ENCODE measurements around the gene SPEF1. TPM values are rescaled to one million over a fixed set of nuclear protein-coding genes. Genes with fewer than 3 reads are reported as not detected.

Gene SPEF1
- total RNA-seq, 1 donor: under 0.01 TPM

- DNase-seq (ENCODE audit: low read depth): no peak
- H3K4me3 ChIP-seq (ENCODE audit: low read depth, low read length): no peak overlapping the region
Observed at GRCh38 chr20:3747471-3747870, 33.8 kb downstream of the SPEF1 start.

DNA sequence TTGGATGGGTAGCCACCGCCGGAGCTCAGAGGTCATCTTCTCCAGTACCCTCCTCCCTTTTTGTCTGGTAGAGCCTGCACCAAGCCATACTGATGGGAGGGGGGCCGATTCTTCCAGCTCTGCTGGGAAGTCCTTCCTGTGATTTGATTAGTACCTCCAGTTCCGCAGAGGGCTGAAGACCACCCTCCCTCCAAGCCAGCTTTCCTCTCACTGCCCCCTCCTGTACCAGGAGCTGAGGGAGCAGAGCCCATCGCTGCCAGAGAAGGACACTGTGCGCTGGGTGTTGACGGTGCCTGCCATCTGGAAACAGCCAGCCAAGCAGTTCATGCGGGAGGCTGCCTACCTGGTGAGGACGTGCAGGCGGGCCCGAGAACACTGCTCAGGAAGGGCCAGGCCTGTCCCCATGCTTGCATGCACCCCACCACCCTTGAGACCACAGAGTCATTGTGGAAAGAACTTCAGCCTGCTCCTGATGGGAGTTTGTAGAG is 35.5 kb downstream of the SPEF1 start:
- TF ChIP-seq, protein P1, sequence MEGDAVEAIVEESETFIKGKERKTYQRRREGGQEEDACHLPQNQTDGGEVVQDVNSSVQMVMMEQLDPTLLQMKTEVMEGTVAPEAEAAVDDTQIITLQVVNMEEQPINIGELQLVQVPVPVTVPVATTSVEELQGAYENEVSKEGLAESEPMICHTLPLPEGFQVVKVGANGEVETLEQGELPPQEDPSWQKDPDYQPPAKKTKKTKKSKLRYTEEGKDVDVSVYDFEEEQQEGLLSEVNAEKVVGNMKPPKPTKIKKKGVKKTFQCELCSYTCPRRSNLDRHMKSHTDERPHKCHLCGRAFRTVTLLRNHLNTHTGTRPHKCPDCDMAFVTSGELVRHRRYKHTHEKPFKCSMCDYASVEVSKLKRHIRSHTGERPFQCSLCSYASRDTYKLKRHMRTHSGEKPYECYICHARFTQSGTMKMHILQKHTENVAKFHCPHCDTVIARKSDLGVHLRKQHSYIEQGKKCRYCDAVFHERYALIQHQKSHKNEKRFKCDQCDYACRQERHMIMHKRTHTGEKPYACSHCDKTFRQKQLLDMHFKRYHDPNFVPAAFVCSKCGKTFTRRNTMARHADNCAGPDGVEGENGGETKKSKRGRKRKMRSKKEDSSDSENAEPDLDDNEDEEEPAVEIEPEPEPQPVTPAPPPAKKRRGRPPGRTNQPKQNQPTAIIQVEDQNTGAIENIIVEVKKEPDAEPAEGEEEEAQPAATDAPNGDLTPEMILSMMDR (IDR thresholded peaks at IDR 0.05; ENCODE audit: insufficient read depth, low read depth, low read length): no peak
- no peak overlapping the region for H3K4me3 ChIP-seq (ENCODE audit: low read depth, low read length)
- no peak for DNase-seq (ENCODE audit: low read depth)

More at GRCh38 chr20:3747471-3747870, 33.8 kb downstream of the SPEF1 start:
- TF ChIP-seq, protein P1 (IDR thresholded peaks at IDR 0.05; ENCODE audit: insufficient read depth, low read depth, low read length): no peak

DNA sequence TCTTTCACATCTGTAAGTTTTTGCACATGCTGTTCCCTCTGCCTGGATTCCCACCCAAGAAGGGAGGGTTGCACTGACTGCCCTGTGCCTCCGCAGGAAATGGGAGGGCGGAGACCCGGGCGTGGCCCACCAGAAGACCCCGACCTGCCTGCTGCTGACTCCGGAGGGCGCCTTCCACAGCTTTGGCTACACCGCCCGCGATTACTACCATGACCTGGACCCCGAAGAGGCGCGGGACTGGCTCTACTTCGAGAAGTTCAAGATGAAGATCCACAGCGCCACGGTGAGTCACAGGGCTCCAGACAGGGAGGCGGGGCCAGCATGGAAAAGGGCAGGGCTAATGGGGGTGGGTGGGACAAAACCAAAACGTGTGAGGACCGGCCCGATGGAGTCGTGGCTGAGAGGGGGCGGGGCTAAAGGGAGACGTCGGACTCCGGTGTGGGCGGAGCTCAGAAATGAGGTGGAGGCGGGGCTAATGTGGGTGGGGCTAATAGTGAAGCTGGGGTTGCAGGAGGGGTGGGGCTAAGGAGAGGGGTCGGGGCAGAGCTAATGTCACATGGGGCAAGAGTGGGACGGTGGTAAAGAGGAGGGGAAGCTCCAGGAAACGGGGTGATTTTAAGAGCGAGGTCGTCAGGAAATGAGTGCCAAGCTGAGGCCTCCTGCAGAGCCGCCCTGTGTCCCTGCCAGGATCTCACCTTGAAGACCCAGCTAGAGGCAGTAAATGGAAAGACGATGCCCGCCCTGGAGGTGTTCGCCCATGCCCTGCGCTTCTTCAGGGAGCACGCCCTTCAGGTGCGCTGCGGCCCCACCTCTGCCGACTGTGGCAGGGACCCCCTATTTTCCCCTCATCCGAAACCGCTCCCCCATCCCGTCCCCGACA is 36.2 kb downstream of the SPEF1 start:
- TF ChIP-seq, protein P1 (IDR thresholded peaks at IDR 0.05; ENCODE audit: insufficient read depth, low read depth, low read length): no peak
- no peak overlapping the region for H3K4me3 ChIP-seq (ENCODE audit: low read depth, low read length)
- DNase-seq (ENCODE audit: low read depth): peak; percentile 16

DNA sequence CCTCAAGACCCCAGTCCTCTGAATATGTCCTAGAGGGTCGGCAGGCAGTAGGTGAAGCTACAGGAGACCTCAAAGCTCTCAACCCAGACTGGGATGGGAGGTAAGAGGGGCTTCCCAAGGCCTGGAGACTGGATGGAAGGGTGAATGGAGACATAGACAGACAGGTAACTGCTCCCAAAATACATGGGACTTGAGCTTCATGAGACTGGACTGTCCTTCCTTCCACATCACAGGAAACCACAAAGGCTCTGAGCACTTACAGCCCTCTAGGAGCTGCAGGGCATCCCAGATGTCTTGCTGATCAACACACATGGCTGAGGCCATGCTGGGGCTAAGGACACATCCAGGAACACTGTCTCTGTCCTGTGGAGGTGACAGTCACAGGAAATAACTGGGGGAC is 37.2 kb downstream of the SPEF1 start:
- TF ChIP-seq, protein P1 (IDR thresholded peaks at IDR 0.05; ENCODE audit: insufficient read depth, low read depth, low read length): no peak
- no peak overlapping the region for H3K4me3 ChIP-seq (ENCODE audit: low read depth, low read length)
- DNase-seq (ENCODE audit: low read depth): no peak

DNA sequence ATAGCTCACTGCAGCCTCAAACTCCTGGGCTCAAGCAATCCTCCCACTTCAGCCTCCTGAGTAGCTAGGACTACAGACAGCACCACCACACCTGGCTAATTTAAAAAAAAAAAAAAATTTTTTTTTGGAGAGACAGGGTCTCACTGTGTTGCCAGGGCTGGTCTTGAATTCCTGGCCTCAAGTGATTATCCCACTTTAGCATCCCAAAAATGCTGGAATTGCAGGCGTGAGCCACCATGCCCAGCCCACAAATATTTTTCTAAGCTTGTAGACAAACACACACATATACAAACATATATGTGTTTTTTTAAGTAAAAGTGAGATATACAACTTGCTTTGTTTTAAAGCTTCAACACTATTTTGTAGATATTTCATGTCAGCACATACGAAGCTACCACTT is 38.0 kb downstream of the SPEF1 start:
- no peak overlapping the region for H3K4me3 ChIP-seq (ENCODE audit: low read depth, low read length)
- TF ChIP-seq, protein P1 (IDR thresholded peaks at IDR 0.05; ENCODE audit: insufficient read depth, low read depth, low read length): no peak
- no peak for DNase-seq (ENCODE audit: low read depth)

DNA sequence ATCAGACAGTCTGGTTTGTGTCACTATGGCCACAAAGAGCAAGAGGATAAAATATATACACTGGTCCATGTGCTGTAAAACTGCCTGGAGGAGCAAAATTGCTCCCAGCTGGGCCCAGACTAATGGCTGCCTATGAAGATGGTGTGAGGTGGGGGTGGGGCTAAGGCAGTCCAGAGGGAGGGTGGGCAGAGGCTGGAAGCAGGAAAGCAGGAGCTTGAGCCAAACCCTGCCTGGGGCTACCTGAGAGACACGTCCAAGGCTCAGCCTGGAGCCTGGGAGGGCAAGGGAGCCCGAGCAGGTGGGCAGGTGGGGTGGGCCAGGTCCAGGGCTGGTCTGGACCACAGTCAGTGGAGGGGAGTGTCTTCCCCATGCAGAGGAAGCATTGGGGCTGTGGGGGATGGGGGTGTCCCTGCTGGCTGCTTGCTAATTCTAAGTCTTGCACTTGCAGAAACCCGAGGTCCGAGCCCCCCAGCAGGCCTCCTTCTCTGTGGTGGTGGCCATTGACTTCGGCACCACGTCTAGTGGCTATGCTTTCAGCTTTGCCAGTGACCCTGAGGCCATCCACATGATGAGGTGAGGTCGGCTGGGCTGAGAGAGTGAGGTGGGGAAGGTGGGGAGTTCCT is 39.3 kb downstream of the SPEF1 start:
- DNase-seq (ENCODE audit: low read depth): no peak

More for the DNA sequence above, 39.3 kb downstream of the SPEF1 start:
- H3K4me3 ChIP-seq (ENCODE audit: low read depth, low read length): no peak overlapping the region
- TF ChIP-seq, protein P1 (IDR thresholded peaks at IDR 0.05; ENCODE audit: insufficient read depth, low read depth, low read length): no peak

Measured in fibroblast of villous mesenchyme (primary cell).